ENCODE measurements around the gene GKN2. TPM values are rescaled to one million over a fixed set of nuclear protein-coding genes. Genes with fewer than 3 reads are reported as not detected.

The GKN2 gene
- total RNA-seq, 4 donors from 2014 or later: not detected

DNA sequence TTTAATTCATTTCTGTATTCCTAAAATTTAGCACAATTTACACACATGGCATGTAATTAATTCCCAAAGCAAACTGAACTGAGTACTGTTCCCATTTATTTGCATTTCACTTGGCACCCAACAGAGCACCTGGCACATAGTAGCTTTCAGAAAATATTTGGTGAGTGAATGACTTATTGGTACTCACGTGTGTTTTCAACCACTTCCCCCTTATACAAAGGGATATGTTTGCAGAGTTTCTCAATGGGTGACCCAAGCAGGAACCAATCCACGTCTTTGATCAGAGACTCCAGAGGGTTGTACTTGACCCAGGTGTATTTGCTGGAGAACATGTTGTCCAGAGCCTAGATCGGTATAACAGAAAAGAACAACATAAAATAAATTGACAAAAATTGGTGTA lies 6.6 kb downstream of the GKN2 start:
- H3K27me3 ChIP-seq: no peaks in the 10 kb centered on the region
- DNase-seq (ENCODE audit: low spot score in 2 of 2): no peak
- TF ChIP-seq CTCF (IDR thresholded peaks at IDR 0.05) (no peak), EP300 (IDR thresholded peaks at IDR 0.05) (no peak), POLR2A (IDR thresholded peaks at IDR 0.05) (no peak)
- no peak overlapping the region for H3K27ac ChIP-seq
- H3K4me3 ChIP-seq: no peak overlapping the region
- peaks cover 0 to 3% (median 0%) of the 10 kb centered on the region in 4 donors for H3K9me3 ChIP-seq
- WGBS, 2 donors: 75 to 76% methylated on average over 3 of the region's 3 CpGs
- peaks cover 0 to 8% (median 0%) of the 10 kb centered on the region in 4 donors for H3K4me1 ChIP-seq
- no peaks in the 10 kb centered on the region for H3K36me3 ChIP-seq

DNA sequence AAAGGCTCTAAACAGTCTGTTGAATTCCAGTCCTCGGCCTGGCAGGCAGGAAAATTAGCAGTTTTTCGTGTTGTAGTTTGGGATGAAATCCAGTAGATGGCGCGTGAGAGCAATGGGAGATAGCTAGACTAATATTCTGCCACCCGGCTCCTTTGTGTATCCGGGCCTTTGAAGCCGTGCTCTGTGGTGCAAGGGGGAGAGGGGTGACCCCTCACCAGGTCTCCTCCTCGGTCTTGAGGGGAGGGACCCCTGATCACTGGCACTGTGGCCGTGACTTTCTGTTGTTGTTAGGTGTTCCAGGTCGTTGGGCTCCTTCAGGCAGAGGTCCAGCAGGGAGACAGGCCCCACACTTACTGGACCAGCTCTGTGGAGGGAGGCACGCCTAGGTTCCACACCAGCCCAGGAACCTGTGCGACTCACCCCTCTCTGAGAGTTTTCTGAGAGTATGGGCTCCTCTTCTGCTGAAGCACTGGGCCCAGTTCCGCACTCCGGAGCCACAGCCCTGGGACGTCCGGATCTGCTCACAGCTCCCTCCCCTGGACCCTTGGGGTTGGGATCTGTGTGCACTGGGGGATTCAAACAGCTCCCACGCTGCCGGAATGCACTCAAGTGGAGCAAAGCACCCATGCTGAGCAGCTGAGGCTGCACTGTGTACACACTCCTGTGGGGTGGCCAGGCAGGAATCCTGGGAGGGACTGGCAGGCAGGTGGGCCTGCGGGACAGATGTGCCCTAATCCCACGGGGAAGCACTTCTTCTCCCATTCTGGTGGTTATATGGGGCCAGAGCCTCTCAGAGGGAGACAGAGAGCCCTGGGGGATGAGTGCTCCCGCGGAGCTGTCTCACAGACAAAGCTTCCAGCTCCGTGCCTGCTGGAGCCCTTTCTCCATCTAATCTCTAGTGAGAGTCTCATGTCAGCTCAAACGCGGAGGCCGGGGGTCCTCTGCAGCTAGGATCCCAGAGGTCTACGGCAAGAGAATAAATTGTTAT lies 8.8 kb downstream of the GKN2 start:
- no peak for TF ChIP-seq POLR2A (IDR thresholded peaks at IDR 0.05)
- TF ChIP-seq EP300 (IDR thresholded peaks at IDR 0.05): no peak
- peak; percentile 75 to 83 (median 80) for TF ChIP-seq CTCF (IDR thresholded peaks at IDR 0.05)
- H3K4me1 ChIP-seq: peaks cover 0 to 8% (median 0%) of the 10 kb centered on the region in 4 donors
- peak overlapping the region in 1 of 4 donors; percentile 66 for H3K27ac ChIP-seq
- WGBS, 2 donors: 33 to 39% methylated on average over 18 to 25 of the region's 27 CpGs
- no peaks in the 10 kb centered on the region for H3K36me3 ChIP-seq
- no peak overlapping the region for H3K4me3 ChIP-seq
- peaks cover 0 to 3% (median 0%) of the 10 kb centered on the region in 4 donors for H3K9me3 ChIP-seq
- peak; percentile 36 to 80 for DNase-seq (ENCODE audit: low spot score in 2 of 2)
- H3K27me3 ChIP-seq: no peaks in the 10 kb centered on the region

GRCh38 chr2:68942827-68943226 lies 9.9 kb downstream of the GKN2 start:
- H3K4me3 ChIP-seq: no peak overlapping the region
- DNase-seq (ENCODE audit: low spot score in 2 of 2): no peak
- TF ChIP-seq EP300 (IDR thresholded peaks at IDR 0.05) (no peak), CTCF (IDR thresholded peaks at IDR 0.05) (no peak), POLR2A (IDR thresholded peaks at IDR 0.05) (no peak)
- no peaks in the 10 kb centered on the region for H3K36me3 ChIP-seq
- peak overlapping the region in 1 of 4 donors; percentile 66 for H3K27ac ChIP-seq
- peaks cover 0 to 3% (median 0%) of the 10 kb centered on the region in 4 donors for H3K9me3 ChIP-seq
- peaks cover 0 to 8% (median 0%) of the 10 kb centered on the region in 4 donors for H3K4me1 ChIP-seq
- H3K27me3 ChIP-seq: no peaks in the 10 kb centered on the region

GRCh38 chr2:68940369-68940768 lies 12.3 kb downstream of the GKN2 start:
- Histone ChIP-seq H3K9me3 (peaks cover 0 to 3% (median 0%) of the 10 kb centered on the region in 4 donors), H3K36me3 (no peaks in the 10 kb centered on the region), H3K27me3 (no peaks in the 10 kb centered on the region), H3K4me3 (no peak overlapping the region), H3K27ac (no peak overlapping the region), H3K4me1 (peaks cover 0 to 19% (median 9%) of the 10 kb centered on the region in 4 donors)
- TF ChIP-seq CTCF (IDR thresholded peaks at IDR 0.05): no peak
- WGBS, 2 donors: 88 to 97% methylated on average over 1 of the region's 1 CpG
- DNase-seq (ENCODE audit: low spot score in 2 of 2): no peak

- Histone ChIP-seq H3K9me3 (peaks cover 0 to 3% (median 0%) of the 10 kb centered on the region in 4 donors), H3K36me3 (no peaks in the 10 kb centered on the region), H3K27me3 (no peaks in the 10 kb centered on the region), H3K4me3 (no peak overlapping the region), H3K4me1 (peaks cover 0 to 19% (median 9%) of the 10 kb centered on the region in 4 donors), H3K27ac (no peak overlapping the region)
- WGBS, 2 donors: 91 to 97% methylated on average over 1 of the region's 1 CpG
- no peak for DNase-seq (ENCODE audit: low spot score in 2 of 2)
- TF ChIP-seq CTCF (IDR thresholded peaks at IDR 0.05): no peak
- no peak for TF ChIP-seq POLR2A (IDR thresholded peaks at IDR 0.05)
- no peak for TF ChIP-seq EP300 (IDR thresholded peaks at IDR 0.05)
Observed at GRCh38 chr2:68939962-68940361, 12.7 kb downstream of the GKN2 start.

Data from tibial nerve (tissue), 4 donors.